NCI-H345 treated with DMSO at 0.1 percent for 48 hours (cell line): ENCODE results near the gene KRTAP20-4.

ENCODE experiments used
- DNase-seq: peaks from one replicate; lab custom pipeline; 2025; ENCODE audit not compliant: unreplicated experiment; lab: John Stamatoyannopoulos, UW

Gene KRTAP20-4

DNA sequence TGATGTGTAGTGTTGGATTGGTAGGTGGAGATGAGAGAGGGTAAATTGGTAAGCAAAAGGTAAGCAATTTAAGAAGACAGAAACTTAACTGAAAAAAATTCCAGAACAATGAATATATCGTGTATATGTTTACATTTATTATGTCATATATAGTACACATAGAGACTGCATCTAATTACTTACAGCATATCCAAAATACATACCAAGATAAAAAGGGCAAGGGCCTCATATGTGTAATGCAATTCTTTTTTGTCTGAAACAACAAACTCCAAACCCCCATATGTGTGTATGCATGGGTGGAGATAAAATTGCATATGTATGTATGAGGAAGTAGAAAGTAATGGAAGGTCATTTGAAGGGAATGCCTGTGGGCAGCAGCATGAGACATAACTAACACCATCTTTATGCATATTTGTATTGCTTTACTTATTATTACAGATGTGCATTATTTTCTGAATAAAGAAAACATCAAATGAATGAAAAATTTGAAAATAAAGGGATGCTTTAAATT is 26.5 kb downstream of the KRTAP20-4 start:
- no peak for DNase-seq

DNA sequence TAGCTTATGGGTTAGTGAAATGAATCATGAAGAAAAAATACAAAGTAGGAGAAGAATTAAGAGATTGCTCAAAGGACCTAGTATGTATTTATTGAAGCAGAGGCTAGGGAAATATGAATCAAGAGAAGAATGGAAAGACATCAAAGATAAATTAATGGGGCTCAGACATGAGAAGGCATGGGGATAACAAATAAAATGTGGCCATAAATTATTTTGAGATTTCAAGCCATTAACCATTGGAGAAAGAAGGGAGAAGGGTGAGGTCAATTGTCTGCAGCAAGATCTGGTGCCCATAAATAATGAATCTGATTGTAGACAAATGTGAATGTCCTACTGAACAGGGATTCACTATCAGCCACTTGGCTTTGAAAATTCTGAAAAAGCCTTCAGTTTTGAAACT is 32.5 kb downstream of the KRTAP20-4 start:
- DNase-seq: no peak

DNA sequence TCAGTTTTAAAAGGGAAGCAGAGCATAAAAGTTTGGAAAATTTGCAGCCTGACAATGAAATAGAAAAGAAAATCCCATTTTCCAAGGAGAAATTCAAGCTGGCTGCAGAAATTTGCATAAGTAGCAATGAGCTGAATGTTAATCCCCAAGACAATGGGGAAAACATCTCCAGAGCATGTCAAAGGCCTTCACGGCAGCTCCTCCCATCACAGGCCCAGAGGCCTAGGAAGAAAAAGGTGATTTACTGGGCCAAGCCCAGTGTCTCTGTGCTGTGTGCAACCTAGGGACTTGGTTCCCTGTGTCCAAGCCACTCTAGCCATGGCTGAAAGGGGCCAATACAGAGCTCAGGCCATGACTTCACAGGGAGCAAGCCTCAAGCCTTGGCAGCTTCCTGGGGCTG is 48.3 kb downstream of the KRTAP20-4 start:
- no peak for DNase-seq
